GM18517 (cell line): Measurements from ENCODE around the gene ACSS1.

Experiments used
- ATAC-seq: cut with Tn5 transposase; IDR thresholded peaks from one replicate; pipeline ENCODE4 v1.9.1; 2021; ENCODE audit warnings: mild to moderate bottlenecking, moderate library complexity; ENCODE audit not compliant: unreplicated experiment

The ACSS1 gene

DNA sequence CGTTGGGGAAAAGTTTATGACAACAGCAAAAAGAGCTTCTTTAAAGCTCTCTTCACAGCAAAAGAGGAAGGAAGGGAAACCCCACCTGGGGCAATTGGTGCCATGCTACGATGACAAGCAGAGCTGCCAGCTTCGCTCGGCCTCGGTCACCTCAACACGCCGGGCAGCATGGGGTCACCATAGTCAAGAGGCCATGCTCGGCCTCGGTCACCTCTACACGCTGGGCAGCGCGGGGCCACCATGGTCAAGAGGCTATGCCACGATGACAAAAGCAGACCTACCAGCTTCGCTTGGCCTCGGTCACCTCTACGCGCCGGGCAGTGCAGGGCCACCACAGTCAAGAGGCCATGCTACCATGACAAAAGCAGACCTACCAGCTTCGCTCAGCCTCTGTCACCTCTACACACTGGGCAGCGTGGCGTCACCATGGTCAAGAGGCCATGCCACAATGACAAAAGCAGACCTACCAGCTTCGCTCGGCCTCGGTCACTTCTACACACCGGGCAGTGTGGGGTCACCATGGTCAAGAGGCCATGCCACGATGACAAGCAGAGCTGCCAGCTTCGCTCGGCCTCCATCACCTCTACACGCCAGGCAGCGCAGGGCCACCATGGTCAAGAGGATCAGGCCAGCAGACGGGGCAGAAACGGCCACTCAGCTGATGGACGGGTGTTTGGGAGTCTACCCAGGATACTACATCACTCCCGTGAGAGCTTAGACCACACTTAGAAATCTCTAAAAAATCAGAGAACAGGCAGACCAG lies 77.5 kb downstream of the ACSS1 start:
- no peak for ATAC-seq

DNA sequence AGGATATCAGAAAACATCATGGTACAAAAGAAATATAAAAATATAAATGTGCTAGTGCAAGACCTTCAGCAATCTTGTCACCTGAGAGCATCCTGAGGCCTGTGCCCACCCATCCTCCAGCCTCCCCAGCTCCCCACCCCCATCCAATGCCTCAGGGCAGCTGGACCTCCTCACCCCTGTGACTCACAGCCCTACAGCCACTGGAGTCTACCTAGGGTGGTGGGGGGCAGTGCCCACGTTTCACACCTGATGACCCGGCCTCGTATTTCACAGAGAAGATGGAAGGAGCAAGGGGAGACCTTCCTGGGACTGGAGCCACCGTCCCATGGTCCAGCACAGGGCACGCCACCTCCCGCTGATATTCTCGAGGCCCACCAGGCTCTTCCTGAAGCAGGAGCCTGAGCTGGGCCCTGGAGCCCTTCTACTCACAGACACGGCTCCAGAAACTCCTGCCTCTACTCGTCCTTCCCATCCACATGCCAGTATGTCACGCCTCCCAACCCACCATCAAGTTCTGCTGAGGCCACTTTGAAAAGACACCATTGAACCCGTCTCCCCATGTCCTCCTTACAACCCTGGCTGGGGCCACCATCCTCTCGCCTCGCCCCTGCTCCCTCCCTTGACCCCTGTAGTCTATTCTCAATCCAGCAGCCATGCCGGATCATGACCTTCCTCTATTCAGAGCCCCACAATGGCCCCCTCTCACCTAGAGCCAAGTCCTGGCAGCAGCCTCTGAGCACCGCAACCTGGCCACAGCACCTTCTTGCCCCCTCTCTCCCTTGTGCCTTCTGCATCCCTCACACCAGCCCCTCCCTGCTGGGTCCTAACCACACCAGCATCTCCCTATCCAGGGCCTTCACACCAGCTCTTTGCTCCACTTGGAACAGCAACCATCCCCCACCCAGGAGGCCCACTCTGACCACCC lies 78.6 kb downstream of the ACSS1 start:
- no peak for ATAC-seq

GRCh38 chr20:24978513-24978912 lies 79.4 kb downstream of the ACSS1 start:
- no peak for ATAC-seq

- no peak for ATAC-seq
Observed at GRCh38 chr20:24977797-24978196, 80.1 kb downstream of the ACSS1 start.

- ATAC-seq: no peak
Observed at GRCh38 chr20:24977336-24977735, 80.6 kb downstream of the ACSS1 start.

GRCh38 chr20:24972341-24972740 lies 85.6 kb downstream of the ACSS1 start:
- ATAC-seq: no peak

- no peak for ATAC-seq
Observed at GRCh38 chr20:24971376-24972101, 86.4 kb downstream of the ACSS1 start.

GRCh38 chr20:24970754-24971153 lies 87.2 kb downstream of the ACSS1 start:
- ATAC-seq: no peak

GRCh38 chr20:24970030-24970553 lies 87.8 kb downstream of the ACSS1 start:
- ATAC-seq: no peak

GRCh38 chr20:24969186-24970029 lies 88.5 kb downstream of the ACSS1 start:
- no peak for ATAC-seq

GRCh38 chr20:24968278-24968800 lies 89.6 kb downstream of the ACSS1 start:
- ATAC-seq: no peak

DNA sequence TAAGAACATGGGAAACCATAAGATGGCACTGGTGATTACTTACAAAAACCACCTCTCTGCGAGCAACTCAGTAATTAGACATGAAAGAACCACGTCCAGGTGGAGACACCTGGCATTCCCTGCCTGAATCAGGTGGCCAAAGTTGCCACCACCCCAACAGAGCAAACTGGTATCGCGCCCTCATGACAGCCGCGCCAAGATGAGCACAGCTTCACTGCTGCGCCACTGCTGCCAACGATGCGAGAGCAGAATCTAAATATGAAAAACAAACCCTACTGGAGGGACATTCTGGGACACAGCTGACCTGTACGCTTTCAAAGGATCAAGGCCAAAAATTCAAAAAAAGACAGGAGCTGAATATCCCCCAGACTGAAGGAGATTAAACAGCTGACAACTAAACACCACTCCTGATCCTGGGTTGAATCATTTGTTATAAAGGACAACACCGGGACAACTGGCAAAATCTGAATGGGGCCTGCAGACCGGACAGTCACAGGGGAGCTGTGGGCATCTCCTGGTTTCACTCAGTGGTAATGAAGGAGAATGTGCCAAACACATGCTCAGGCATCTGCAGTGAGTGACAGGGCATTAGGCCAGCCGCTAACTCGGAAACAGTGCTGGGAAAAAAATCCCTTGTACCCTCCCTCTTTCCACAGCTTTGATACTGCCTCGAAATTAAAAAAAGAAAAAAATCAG lies 91.5 kb downstream of the ACSS1 start:
- ATAC-seq: no peak

DNA sequence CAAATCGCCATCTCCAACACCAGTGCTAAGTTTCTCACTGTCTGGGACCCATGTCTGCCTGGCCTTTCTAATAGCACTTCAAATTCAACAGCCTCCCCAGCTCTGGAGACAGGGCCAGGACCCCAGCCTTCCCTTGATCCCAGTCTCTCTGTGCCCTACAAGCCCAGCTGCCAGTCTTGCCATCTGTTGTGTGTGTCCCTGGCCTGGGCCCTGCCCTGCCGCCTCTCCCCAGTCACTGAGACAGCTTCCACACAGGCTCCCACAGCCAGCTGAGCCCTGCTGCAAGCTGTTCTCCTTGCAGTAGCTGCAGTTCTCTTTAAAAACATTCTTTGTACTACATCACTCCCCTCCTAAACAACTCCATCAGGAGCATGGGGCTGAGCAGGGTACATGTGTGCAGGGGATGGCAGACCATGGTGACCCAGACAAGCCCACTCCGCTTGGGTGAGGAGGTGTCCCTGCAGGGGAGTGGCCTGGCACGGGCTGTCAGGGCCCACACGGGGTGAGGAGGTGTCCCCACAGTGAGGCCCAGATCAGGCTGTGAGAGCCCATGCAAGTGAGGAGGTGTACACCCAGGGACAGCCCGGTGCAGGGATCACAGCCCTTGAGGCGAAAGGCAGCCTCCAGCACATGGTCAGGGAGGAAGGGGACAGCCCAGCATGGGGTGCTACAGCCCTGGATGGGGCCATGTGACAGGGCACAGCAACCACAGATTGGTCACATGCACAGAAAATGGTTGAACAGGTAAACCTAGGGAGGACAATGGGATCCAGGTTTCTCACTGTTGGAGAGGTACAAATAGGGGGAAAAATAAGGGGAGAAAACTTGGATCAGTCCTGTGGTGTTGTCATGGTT lies 92.6 kb downstream of the ACSS1 start:
- ATAC-seq: no peak

DNA sequence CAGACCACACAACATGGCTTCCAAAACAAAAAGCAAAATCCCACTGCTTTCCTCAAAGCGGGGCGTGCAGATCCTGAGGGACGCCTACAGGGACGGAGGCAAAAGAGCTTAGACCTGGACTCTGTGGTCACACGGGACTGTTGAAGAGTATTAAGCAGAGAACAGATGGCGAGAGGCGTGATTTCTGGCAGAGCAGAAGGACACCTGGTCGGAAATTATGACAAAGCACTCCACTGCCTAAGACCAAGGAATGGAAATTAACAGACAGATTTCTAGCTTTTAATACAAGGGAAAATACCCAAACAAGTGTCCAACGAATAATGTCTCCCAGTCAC lies 93.5 kb downstream of the ACSS1 start:
- no peak for ATAC-seq

GRCh38 chr20:24963672-24964505 lies 94.0 kb downstream of the ACSS1 start:
- ATAC-seq: no peak

- ATAC-seq: no peak
Observed at GRCh38 chr20:24962510-24962909, 95.4 kb downstream of the ACSS1 start.

GRCh38 chr20:24962182-24962492 lies 95.8 kb downstream of the ACSS1 start:
- ATAC-seq: no peak
